H9 (cell line): Measurements from ENCODE around the gene RGL4. TPM values are rescaled to one million over a fixed set of nuclear protein-coding genes. Genes with fewer than 3 reads are reported as not detected.

ENCODE experiments used
- DNase-seq: peaks from one replicate; pipeline ENCODE4 v3.0.0-alpha.2; 2017
- H2AFZ ChIP-seq: one replicate; pipeline ENCODE4 v1.6.1; 2013; ENCODE audit warnings: mild to moderate bottlenecking, low read length, control low read depth, moderate library complexity
- H2AK5ac ChIP-seq: 2 replicates; pipeline ENCODE4 v1.6.1; 2013; ENCODE audit warnings: low read length, control low read depth, mixed read lengths; ENCODE audit not compliant: insufficient read length
- H2BK120ac ChIP-seq: one replicate; pipeline ENCODE4 v1.6.1; 2013; ENCODE audit warnings: low read depth, mild to moderate bottlenecking, low read length, control low read depth, inconsistent platforms; ENCODE audit not compliant: poor library complexity, severe bottlenecking
- H2BK12ac ChIP-seq: 2 replicates; pipeline ENCODE4 v1.6.1; 2013; ENCODE audit warnings: low read length, control low read depth, mixed read lengths, low read depth; ENCODE audit not compliant: insufficient read length
- H2BK15ac ChIP-seq: 2 replicates; pipeline ENCODE4 v1.6.1; 2013; ENCODE audit warnings: low read depth, low read length, control low read depth
- H2BK20ac ChIP-seq: one replicate; pipeline ENCODE4 v1.6.1; 2013; ENCODE audit warnings: low read depth, mild to moderate bottlenecking, low read length, control low read depth, inconsistent platforms; ENCODE audit not compliant: poor library complexity, severe bottlenecking
- H2BK5ac ChIP-seq: 2 replicates; pipeline ENCODE4 v1.6.1; 2013; ENCODE audit warnings: low read length, control low read depth, mixed read lengths; ENCODE audit not compliant: insufficient read length
- H3K14ac ChIP-seq: 2 replicates; pipeline ENCODE4 v1.6.1; 2013; ENCODE audit warnings: low read length, control low read depth; ENCODE audit not compliant: insufficient read depth
- H3K18ac ChIP-seq: 2 replicates; pipeline ENCODE4 v1.6.1; 2013; ENCODE audit warnings: low read depth, mild to moderate bottlenecking, mixed read lengths, low read length, control low read depth; ENCODE audit not compliant: insufficient read length
- H3K23ac ChIP-seq: 2 replicates; pipeline ENCODE4 v1.6.1; 2013; ENCODE audit warnings: low read length, control low read depth, mixed read lengths, low read depth; ENCODE audit not compliant: insufficient read length
- H3K23me2 ChIP-seq: 2 replicates; pipeline ENCODE4 v1.6.1; 2013; ENCODE audit warnings: low read depth, mild to moderate bottlenecking, mixed read lengths, low read length, control low read depth; ENCODE audit not compliant: insufficient read length, poor library complexity, severe bottlenecking
- H3K27ac ChIP-seq: 2 replicates; pipeline ENCODE4 v1.5.1; 2013; ENCODE audit warnings: low read length, control low read depth, mixed read lengths, low read depth; ENCODE audit not compliant: insufficient read length
- H3K27me3 ChIP-seq: 2 replicates; pipeline ENCODE4 v1.6.1; 2013; ENCODE audit warnings: low read length, control low read depth, inconsistent platforms; ENCODE audit not compliant: insufficient read depth
- H3K4ac ChIP-seq: 2 replicates; pipeline ENCODE4 v1.6.1; 2013; ENCODE audit warnings: low read depth, mild to moderate bottlenecking, control low read depth, inconsistent platforms, low read length, moderate library complexity
- H3K4me1 ChIP-seq: 2 replicates; pipeline ENCODE4 v1.6.1; 2013; ENCODE audit warnings: low read length, control low read depth, inconsistent platforms; ENCODE audit not compliant: insufficient read depth
- H3K4me2 ChIP-seq: 2 replicates; pipeline ENCODE4 v1.6.1; 2013; ENCODE audit warnings: low read length, control low read depth, mixed read lengths; ENCODE audit not compliant: insufficient read length, insufficient read depth
- H3K56ac ChIP-seq: 2 replicates; pipeline ENCODE4 v1.6.1; 2013; ENCODE audit warnings: low read depth, mild to moderate bottlenecking, mixed read lengths, low read length, control low read depth; ENCODE audit not compliant: insufficient read length
- H3K79me1 ChIP-seq: 2 replicates; pipeline ENCODE4 v1.6.1; 2013; ENCODE audit warnings: low read depth, mild to moderate bottlenecking, moderate library complexity, low read length, control low read depth, inconsistent platforms; ENCODE audit not compliant: insufficient read depth, poor library complexity, severe bottlenecking
- H3K79me2 ChIP-seq: 2 replicates; pipeline ENCODE4 v1.6.1; 2013; ENCODE audit warnings: low read length, control low read depth, inconsistent platforms; ENCODE audit not compliant: insufficient read depth
- H3K9ac ChIP-seq: 2 replicates; pipeline ENCODE4 v1.6.1; 2013; ENCODE audit warnings: low read length, control low read depth, mixed read lengths; ENCODE audit not compliant: insufficient read length; ENCODE audit errors: extremely low read depth
- H3K9me3 ChIP-seq: one replicate; pipeline ENCODE4 v1.6.1; 2013; ENCODE audit warnings: low read depth, low read length, inconsistent platforms; ENCODE audit not compliant: control insufficient read depth
- H3T11ph ChIP-seq: one replicate; pipeline ENCODE4 v1.6.1; 2013; ENCODE audit warnings: mild to moderate bottlenecking, low read length, control low read depth, inconsistent platforms
- H4K20me1 ChIP-seq: one replicate; pipeline ENCODE4 v1.6.1; 2013; ENCODE audit not compliant: control insufficient read depth, insufficient read length, insufficient read depth
- H4K5ac ChIP-seq: 2 replicates; pipeline ENCODE4 v1.6.1; 2013; ENCODE audit warnings: low read depth, mild to moderate bottlenecking, mixed read lengths, low read length, control low read depth; ENCODE audit not compliant: insufficient read length
- H4K8ac ChIP-seq: replicated peaks from 2 replicates; pipeline ENCODE4 v1.6.1; 2013; ENCODE audit warnings: low read length, control low read depth, mixed read lengths, low read depth; ENCODE audit not compliant: insufficient read length
- H4K91ac ChIP-seq: 2 replicates; pipeline ENCODE4 v1.6.1; 2013; ENCODE audit warnings: low read depth, mild to moderate bottlenecking, moderate library complexity, mixed read lengths, low read length, control low read depth; ENCODE audit not compliant: insufficient read length
- H3K27ac Mint-ChIP-seq, 3 experiments: 2 replicates in 2 of 3; 3 replicates in 1 of 3; pipeline ENCODE4 v1.8.0; 2020 to 2021; ENCODE audit warnings: mixed read lengths in 3 of 3, mild to moderate bottlenecking in 1 of 3, moderate library complexity in 1 of 3
- H3K27me3 Mint-ChIP-seq: 2 replicates; pipeline ENCODE4 v1.8.0; 2021; ENCODE audit warnings: low read depth, mild to moderate bottlenecking, moderate library complexity, mixed read lengths
- H3K36me3 Mint-ChIP-seq, 3 experiments: 2 replicates in 2 of 3; 3 replicates in 1 of 3; pipeline ENCODE4 v1.8.0; 2020 to 2021; ENCODE audit warnings: low read depth in 3 of 3, mixed read lengths in 3 of 3; ENCODE audit not compliant: insufficient read depth in 1 of 3
- H3K4me1 Mint-ChIP-seq, 2 experiments: 2 replicates each; pipeline ENCODE4 v1.8.0; 2020; ENCODE audit warnings: mixed read lengths in 2 of 2
- H3K4me3 Mint-ChIP-seq, 2 experiments: 2 replicates in 1 of 2; 3 replicates in 1 of 2; pipeline ENCODE4 v1.8.0; 2020 to 2021; ENCODE audit warnings: mild to moderate bottlenecking in 2 of 2, mixed read lengths in 2 of 2, moderate library complexity in 1 of 2
- H3K9me3 Mint-ChIP-seq, 2 experiments: 2 replicates in 1 of 2; 3 replicates in 1 of 2; pipeline ENCODE4 v1.8.0; 2020; ENCODE audit warnings: mild to moderate bottlenecking in 2 of 2, mixed read lengths in 2 of 2, moderate library complexity in 1 of 2
- WGBS: extraction: QIAGEN DNeasy Blood & Tissue Kit; methylation state at CpG from one replicate; pipeline ENCODE4 v1.1.7; 2013; ENCODE audit warnings: missing lambda C conversion rate, low lambda C conversion rate, mixed read lengths; ENCODE audit not compliant: insufficient read length; ENCODE audit errors: extremely low coverage; 5-methylcytosine and 5-hydroxymethylcytosine counted together
- total RNA-seq: library from RNA; stranded (reverse); gene quantifications from 2 replicates; pipeline ENCODE4 v1.2.1, GENCODE V29; 2021
- TF ChIP-seq, protein P1 (sequence below): fragments of 200-600 bp; sonication (generic); conservative IDR thresholded peaks from 3 replicates; pipeline ENCODE4 v1.8.0; 2021; ENCODE audit warnings: antibody characterized with exemption, mild to moderate bottlenecking

Gene RGL4
- total RNA-seq, 1 experiment from 2014 or later: not detected

DNA sequence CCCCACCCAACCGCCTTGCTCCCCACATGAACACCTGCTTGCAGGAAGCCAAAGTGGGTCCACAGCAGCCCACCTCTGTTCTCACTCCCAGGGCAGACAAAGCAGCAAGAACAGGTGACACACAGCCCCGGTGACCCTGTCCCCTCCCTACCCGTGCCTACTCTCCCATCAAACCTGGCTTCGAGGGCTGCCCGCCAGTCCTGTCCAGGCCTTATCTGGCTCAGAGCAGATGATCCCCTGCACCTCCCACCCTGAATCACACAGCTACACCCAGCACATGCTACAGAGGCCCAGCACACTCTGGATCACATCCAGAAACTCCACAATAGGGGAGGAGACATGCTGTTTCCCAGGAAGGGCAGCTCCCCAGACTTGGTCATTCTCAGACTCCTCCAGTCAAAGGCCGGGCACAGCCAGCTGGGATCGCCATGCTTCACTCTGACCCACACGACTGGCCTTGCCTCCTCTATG lies 6.2 kb upstream of the RGL4 start:
- no peak for DNase-seq
- no peak overlapping the region for H3K23ac ChIP-seq
- no peak overlapping the region for H4K8ac ChIP-seq
- no peak overlapping the region for H2AK5ac ChIP-seq
- peaks cover 3% of the 10 kb centered on the region for H4K20me1 ChIP-seq
- Mint-ChIP-seq H3K27ac (peak overlapping the region in 1 of 3 experiments; percentile 93; a peak in 2 of 7 replicates), H3K4me3 (no peak overlapping the region), H3K36me3 (peaks cover 14 to 27% (median 23%) of the 10 kb centered on the region in 3 experiments), H3K4me1 (no peaks in the 10 kb centered on the region), H3K9me3 (no peaks in the 10 kb centered on the region), H3K27me3 (no peaks in the 10 kb centered on the region)
- H3K79me1 ChIP-seq: no peaks in the 10 kb centered on the region
- H3K27ac ChIP-seq: no peak overlapping the region
- no peak overlapping the region for H3K56ac ChIP-seq
- no peak overlapping the region for H2BK5ac ChIP-seq
- no peak overlapping the region for H2BK120ac ChIP-seq
- H3K4me1 ChIP-seq: no peaks in the 10 kb centered on the region
- H4K91ac ChIP-seq: no peak overlapping the region
- no peak overlapping the region for H3K4ac ChIP-seq
- no peak overlapping the region for H4K5ac ChIP-seq
- no peak overlapping the region for H3K9ac ChIP-seq
- H3K18ac ChIP-seq: no peak overlapping the region
- H3K9me3 ChIP-seq: no peaks in the 10 kb centered on the region
- no peak overlapping the region for H2BK20ac ChIP-seq
- H2BK15ac ChIP-seq: no peak overlapping the region
- TF ChIP-seq, protein P1, sequence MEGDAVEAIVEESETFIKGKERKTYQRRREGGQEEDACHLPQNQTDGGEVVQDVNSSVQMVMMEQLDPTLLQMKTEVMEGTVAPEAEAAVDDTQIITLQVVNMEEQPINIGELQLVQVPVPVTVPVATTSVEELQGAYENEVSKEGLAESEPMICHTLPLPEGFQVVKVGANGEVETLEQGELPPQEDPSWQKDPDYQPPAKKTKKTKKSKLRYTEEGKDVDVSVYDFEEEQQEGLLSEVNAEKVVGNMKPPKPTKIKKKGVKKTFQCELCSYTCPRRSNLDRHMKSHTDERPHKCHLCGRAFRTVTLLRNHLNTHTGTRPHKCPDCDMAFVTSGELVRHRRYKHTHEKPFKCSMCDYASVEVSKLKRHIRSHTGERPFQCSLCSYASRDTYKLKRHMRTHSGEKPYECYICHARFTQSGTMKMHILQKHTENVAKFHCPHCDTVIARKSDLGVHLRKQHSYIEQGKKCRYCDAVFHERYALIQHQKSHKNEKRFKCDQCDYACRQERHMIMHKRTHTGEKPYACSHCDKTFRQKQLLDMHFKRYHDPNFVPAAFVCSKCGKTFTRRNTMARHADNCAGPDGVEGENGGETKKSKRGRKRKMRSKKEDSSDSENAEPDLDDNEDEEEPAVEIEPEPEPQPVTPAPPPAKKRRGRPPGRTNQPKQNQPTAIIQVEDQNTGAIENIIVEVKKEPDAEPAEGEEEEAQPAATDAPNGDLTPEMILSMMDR: no peak
- WGBS: no CpG with 5 or more reads among the region's 8 CpGs
- H3K27me3 ChIP-seq: no peaks in the 10 kb centered on the region
- H3K23me2 ChIP-seq: peaks cover 2% of the 10 kb centered on the region
- H3T11ph ChIP-seq: no peak overlapping the region
- no peak overlapping the region for H2BK12ac ChIP-seq
- no peak overlapping the region for H3K14ac ChIP-seq
- H3K4me2 ChIP-seq: no peak overlapping the region
- no peak overlapping the region for H2AFZ ChIP-seq
- no peaks in the 10 kb centered on the region for H3K79me2 ChIP-seq
